ENCODE results near the gene SPATA9.

DNA sequence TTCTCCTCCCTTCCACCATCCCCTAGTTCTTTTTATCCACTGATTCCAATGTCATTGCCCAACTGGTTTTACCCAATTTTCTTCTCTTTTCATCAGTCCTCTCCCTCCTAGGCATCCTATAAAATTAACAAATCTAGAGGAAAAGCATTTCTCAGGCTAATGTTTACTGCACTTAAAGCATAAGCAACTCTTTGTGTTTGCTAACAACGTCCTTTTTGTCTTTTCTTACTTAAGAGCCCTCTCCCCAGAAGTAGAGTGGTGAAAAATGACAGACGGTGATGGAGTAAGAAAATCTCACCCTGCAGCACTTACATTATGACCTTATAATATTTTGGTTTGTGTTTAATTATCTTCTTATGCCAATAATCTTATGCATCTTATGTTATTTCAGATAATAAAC, 1.6 kb upstream of the SPATA9 start:
- TF ChIP-seq, protein P1, sequence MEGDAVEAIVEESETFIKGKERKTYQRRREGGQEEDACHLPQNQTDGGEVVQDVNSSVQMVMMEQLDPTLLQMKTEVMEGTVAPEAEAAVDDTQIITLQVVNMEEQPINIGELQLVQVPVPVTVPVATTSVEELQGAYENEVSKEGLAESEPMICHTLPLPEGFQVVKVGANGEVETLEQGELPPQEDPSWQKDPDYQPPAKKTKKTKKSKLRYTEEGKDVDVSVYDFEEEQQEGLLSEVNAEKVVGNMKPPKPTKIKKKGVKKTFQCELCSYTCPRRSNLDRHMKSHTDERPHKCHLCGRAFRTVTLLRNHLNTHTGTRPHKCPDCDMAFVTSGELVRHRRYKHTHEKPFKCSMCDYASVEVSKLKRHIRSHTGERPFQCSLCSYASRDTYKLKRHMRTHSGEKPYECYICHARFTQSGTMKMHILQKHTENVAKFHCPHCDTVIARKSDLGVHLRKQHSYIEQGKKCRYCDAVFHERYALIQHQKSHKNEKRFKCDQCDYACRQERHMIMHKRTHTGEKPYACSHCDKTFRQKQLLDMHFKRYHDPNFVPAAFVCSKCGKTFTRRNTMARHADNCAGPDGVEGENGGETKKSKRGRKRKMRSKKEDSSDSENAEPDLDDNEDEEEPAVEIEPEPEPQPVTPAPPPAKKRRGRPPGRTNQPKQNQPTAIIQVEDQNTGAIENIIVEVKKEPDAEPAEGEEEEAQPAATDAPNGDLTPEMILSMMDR (IDR thresholded peaks at IDR 0.05) = no peak
- no peak for TF ChIP-seq POLR2A (IDR thresholded peaks at IDR 0.05)

Data from body of pancreas (tissue), 4 donors.